K562 (cell line): ENCODE results near the gene CENPN. TPM values are rescaled to one million over a fixed set of nuclear protein-coding genes. Genes with fewer than 3 reads are reported as not detected.

Source experiments
- ATF7 ChIP-seq: fragments of 450-650 bp; IDR thresholded peaks from 2 replicates; pipeline ENCODE4 v1.7.1; 2014; ENCODE audit warnings: mild to moderate bottlenecking, moderate library complexity
- CTBP1 ChIP-seq: fragments of 450-650 bp; IDR thresholded peaks from 2 replicates; pipeline ENCODE4 v1.6.1; 2016; ENCODE audit warnings: borderline replicate concordance
- DIDO1 ChIP-seq: fragments of 450-650 bp; IDR thresholded peaks from 2 replicates; pipeline ENCODE4 v1.6.1; 2016; ENCODE audit warnings: low read depth, missing biosample characterization, missing genetic modification characterization
- ETS2 ChIP-seq: IDR thresholded peaks from 2 replicates; pipeline ENCODE4 v1.6.1; 2016; ENCODE audit warnings: borderline replicate concordance, missing genetic modification characterization, mild to moderate bottlenecking, moderate library complexity, missing compliant biosample characterization; ENCODE audit not compliant: poor library complexity, severe bottlenecking
- ETV5 ChIP-seq: sonication (generic); formaldehyde crosslinking; IDR thresholded peaks from 2 replicates; pipeline ENCODE4 v1.4.0; 2020; ENCODE audit warnings: low read depth, mild to moderate bottlenecking, missing genetic modification reagents
- JUNB ChIP-seq: fragments of 450-650 bp; formaldehyde crosslinking; conservative IDR thresholded peaks from 2 replicates; pipeline ENCODE4 v1.4.0; 2020; ENCODE audit warnings: mild to moderate bottlenecking
- MED1 ChIP-seq: sonication (generic); formaldehyde crosslinking; IDR thresholded peaks from 2 replicates; pipeline ENCODE4 v1.8.1; 2023; ENCODE audit warnings: missing genetic modification reagents, borderline replicate concordance
- MEF2A ChIP-seq: IDR thresholded peaks from 2 replicates; pipeline ENCODE4 v1.6.1; 2011; ENCODE audit warnings: low read depth, mild to moderate bottlenecking, low read length, moderate library complexity; ENCODE audit not compliant: control insufficient read depth
- MYC ChIP-seq, 2 experiments: fragments of 250-450 bp in 1 of 2; sonication (Bioruptor Pico) in 1 of 2; IDR thresholded peaks; 2 replicates each; pipeline versions ENCODE4 v1.5.1 to v1.6.1; 2012 to 2021; ENCODE audit warnings: low read depth in 2 of 2, borderline replicate concordance in 1 of 2, improper control_type of control experiment in 1 of 2, low read length in 1 of 2, mild to moderate bottlenecking in 1 of 2, moderate library complexity in 1 of 2
- THRAP3 ChIP-seq: fragments of 450-650 bp; IDR thresholded peaks from 2 replicates; pipeline ENCODE4 v1.6.1; 2016; ENCODE audit warnings: mild to moderate bottlenecking, inconsistent platforms, borderline replicate concordance
- ZBTB11 ChIP-seq, 3 experiments: fragments of 200-800 bp in 1 of 3; fragments of 250-450 bp in 1 of 3; fragments of 450-650 bp in 1 of 3; sonication (Bioruptor Pico) in 1 of 3; sonication (Bioruptor generic) in 1 of 3; formaldehyde crosslinking in 1 of 3; IDR thresholded peaks; 2 replicates each; pipeline versions ENCODE4 v1.6.1 to v1.8.0; 2016 to 2022; ENCODE audit warnings: mild to moderate bottlenecking in 2 of 3, missing genetic modification characterization in 2 of 3, missing compliant biosample characterization in 1 of 3, moderate library complexity in 1 of 3
- ZFP1 ChIP-seq: fragments of 450-650 bp; formaldehyde crosslinking; IDR thresholded peaks from 2 replicates; pipeline ENCODE4 v1.4.0; 2020; ENCODE audit warnings: mild to moderate bottlenecking, mixed read lengths
- ZFP36 ChIP-seq: fragments of 150-350 bp; IDR thresholded peaks from 2 replicates; pipeline ENCODE4 v1.6.1; 2018; ENCODE audit warnings: low read length, low read depth; ENCODE audit not compliant: partially characterized antibody
- ZNF140 ChIP-seq: fragments of 250-450 bp; sonication (Bioruptor Pico); IDR thresholded peaks from 2 replicates; pipeline ENCODE4 v1.8.0; 2021; ENCODE audit warnings: moderate library complexity, mild to moderate bottlenecking, inconsistent platforms
- polyA plus RNA-seq, 8 experiments: library from polyadenylated mRNA; depleted of rRNA in 4 of 8; stranded (reverse) in 5 of 8; unstranded in 3 of 8; fragments of >200 nt; fragmentation: Nextera tagmentation in 2 of 8; fragmentation: Illumina TruSeq in 1 of 8; extraction: Ambion mirVana in 2 of 8; extraction: Trizol in 1 of 8; gene quantifications; 2 replicates each; pipeline versions ENCODE4 v1.2.1 to v1.2.3, GENCODE V29; 2011 to 2014; ENCODE audit warnings: inconsistent platforms in 1 of 8, missing spikeins in 1 of 8
- total RNA-seq, 7 experiments: library from RNA; depleted of rRNA in 6 of 7; stranded (reverse); fragments of >200 nt in 6 of 7; fragmentation: Illumina TruSeq in 2 of 7; extraction: Trizol in 2 of 7; gene quantifications; 2 replicates each; pipeline versions ENCODE4 v1.2.1 to v1.2.3, GENCODE V29; 2011 to 2021; ENCODE audit warnings: low replicate concordance in 1 of 7
- TF ChIP-seq, protein P1 (sequence below): IDR thresholded peaks from 2 replicates; pipeline ENCODE4 v1.6.1; 2012; ENCODE audit warnings: low read depth, low read length, improper control_type of control experiment, borderline replicate concordance
- TF ChIP-seq, protein P2 (sequence below): sonication (generic); formaldehyde crosslinking; IDR thresholded peaks from 2 replicates; pipeline ENCODE4 v1.8.0; 2023; ENCODE audit warnings: mild to moderate bottlenecking, missing genetic modification reagents

The CENPN gene
- total and polyA plus RNA-seq, 9 of the 15 experiments (the other 6 are each of a cell fraction or from before 2014, with no cell fraction given): 92.3 to 384 (median 140) TPM

DNA sequence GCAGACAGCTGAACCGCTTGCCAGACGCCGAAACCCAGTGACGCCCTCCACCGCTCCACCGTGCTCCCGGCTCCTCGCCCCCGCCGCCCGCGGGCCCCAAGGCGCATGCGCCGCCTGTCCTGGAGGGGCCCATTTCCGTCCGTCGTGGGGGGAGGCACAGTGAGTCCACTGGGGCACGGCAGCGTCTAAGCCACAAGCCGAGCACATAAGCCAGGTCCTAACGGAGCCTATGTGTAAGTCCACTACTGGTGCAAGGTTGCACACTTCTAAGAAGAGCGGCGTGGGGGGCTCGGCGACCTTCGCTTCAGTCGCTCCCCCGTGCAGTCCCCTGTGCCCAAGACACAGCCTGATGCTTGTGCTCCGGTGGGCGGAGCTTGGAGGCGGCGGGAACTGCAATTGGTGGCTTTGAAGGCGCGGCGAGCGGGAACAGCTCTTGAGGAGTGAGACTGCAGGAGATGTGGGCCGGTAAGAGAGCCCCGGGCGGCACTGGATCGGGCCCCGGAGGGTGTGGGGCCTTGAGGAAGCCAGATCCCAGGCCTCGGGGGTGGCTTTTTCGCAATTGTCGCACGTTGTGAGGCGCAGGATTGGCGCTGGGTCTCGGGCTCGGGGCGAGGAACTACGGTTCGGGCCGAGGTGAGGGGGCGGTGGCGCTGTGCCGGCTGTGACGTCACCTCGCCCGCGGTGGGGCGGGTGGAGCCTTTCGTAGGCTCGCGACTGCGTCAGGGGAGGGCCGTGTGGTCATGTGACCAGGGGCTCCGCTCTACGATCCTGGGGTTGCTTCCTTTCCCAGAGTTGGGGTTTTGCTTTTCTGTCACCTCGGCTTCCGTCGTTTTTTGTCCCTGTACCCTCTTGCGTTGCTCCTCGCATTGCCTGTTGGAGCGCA lies at the start of gene CENPN, which contains the start of gene CMC2 (continued):
- TF ChIP-seq ZFP36: no peak
- peak; percentile 75 for TF ChIP-seq JUNB (CRISPR knock-in tag)
- peak; percentile 87 for TF ChIP-seq CTBP1
- TF ChIP-seq MYC (IDR thresholded peaks at IDR 0.05; ENCODE audit: low read depth, low read length): peak; percentile 56; the same call in 1 of the 2 replicates
- peak; percentile 62 for TF ChIP-seq MYC (CRISPR knock-in tag; IDR thresholded peaks at IDR 0.05; ENCODE audit: borderline replicate concordance, low read depth)
- no peak for TF ChIP-seq MED1 (CRISPR knock-in tag)
- TF ChIP-seq, protein P1, sequence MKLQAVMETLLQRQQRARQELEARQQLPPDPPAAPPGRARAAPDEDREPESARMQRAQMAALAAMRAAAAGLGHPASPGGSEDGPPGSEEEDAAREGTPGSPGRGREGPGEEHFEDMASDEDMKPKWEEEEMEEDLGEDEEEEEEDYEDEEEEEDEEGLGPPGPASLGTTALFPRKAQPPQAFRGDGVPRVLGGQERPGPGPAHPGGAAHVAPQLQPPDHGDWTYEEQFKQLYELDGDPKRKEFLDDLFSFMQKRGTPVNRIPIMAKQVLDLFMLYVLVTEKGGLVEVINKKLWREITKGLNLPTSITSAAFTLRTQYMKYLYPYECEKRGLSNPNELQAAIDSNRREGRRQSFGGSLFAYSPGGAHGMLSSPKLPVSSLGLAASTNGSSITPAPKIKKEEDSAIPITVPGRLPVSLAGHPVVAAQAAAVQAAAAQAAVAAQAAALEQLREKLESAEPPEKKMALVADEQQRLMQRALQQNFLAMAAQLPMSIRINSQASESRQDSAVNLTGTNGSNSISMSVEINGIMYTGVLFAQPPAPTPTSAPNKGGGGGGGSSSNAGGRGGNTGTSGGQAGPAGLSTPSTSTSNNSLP: peak; percentile 18; the same call in 1 of the 2 replicates
- TF ChIP-seq, protein P2, sequence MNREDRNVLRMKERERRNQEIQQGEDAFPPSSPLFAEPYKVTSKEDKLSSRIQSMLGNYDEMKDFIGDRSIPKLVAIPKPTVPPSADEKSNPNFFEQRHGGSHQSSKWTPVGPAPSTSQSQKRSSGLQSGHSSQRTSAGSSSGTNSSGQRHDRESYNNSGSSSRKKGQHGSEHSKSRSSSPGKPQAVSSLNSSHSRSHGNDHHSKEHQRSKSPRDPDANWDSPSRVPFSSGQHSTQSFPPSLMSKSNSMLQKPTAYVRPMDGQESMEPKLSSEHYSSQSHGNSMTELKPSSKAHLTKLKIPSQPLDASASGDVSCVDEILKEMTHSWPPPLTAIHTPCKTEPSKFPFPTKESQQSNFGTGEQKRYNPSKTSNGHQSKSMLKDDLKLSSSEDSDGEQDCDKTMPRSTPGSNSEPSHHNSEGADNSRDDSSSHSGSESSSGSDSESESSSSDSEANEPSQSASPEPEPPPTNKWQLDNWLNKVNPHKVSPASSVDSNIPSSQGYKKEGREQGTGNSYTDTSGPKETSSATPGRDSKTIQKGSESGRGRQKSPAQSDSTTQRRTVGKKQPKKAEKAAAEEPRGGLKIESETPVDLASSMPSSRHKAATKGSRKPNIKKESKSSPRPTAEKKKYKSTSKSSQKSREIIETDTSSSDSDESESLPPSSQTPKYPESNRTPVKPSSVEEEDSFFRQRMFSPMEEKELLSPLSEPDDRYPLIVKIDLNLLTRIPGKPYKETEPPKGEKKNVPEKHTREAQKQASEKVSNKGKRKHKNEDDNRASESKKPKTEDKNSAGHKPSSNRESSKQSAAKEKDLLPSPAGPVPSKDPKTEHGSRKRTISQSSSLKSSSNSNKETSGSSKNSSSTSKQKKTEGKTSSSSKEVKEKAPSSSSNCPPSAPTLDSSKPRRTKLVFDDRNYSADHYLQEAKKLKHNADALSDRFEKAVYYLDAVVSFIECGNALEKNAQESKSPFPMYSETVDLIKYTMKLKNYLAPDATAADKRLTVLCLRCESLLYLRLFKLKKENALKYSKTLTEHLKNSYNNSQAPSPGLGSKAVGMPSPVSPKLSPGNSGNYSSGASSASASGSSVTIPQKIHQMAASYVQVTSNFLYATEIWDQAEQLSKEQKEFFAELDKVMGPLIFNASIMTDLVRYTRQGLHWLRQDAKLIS (CRISPR knock-in tag): no peak; the same call in none of the 2 replicates
- no peak for TF ChIP-seq ZNF140
- TF ChIP-seq ETV5 (CRISPR knock-in tag): peak; percentile 70
- TF ChIP-seq MEF2A: no peak
- TF ChIP-seq ZBTB11 (CRISPR knock-in tag; IDR thresholded peaks at IDR 0.05): peak in 1 of 3 experiments; percentile 57; a peak in 3 of 6 replicates
- peak; percentile 79; the same call in 1 of the 2 replicates for TF ChIP-seq DIDO1
- peak; percentile 100 for TF ChIP-seq ATF7
- TF ChIP-seq THRAP3: no peak
- no peak for TF ChIP-seq ZFP1
- TF ChIP-seq ETS2 (tag): no peak
